ENCODE results near the gene EMP3. TPM values are rescaled to one million over a fixed set of nuclear protein-coding genes. Genes with fewer than 3 reads are reported as not detected.

Gene EMP3
- total and polyA plus RNA-seq, 2 of the 13 experiments (the other 11 are each of a cell fraction or from before 2014, with no cell fraction given): 2.2 to 7.8 TPM

- no peak for TF ChIP-seq ZNF253 (CRISPR knock-in tag; IDR thresholded peaks at IDR 0.05; ENCODE audit: borderline replicate concordance)
- TF ChIP-seq CERS6 (CRISPR knock-in tag; IDR thresholded peaks at IDR 0.05): no peak
- no peak for TF ChIP-seq MAX (IDR thresholded peaks at IDR 0.05)
- peak; percentile 71 for TF ChIP-seq TFDP2 (CRISPR knock-in tag; IDR thresholded peaks at IDR 0.05)
- no peak for TF ChIP-seq ARHGAP35 (CRISPR knock-in tag; IDR thresholded peaks at IDR 0.05; ENCODE audit: borderline replicate concordance)
- TF ChIP-seq ZNF883 (CRISPR knock-in tag; IDR thresholded peaks at IDR 0.05; ENCODE audit: not compliant biosample characterization): no peak
- 0 out of 2 replicates have a peak, but pooled peaks have one; percentile 16 for TF ChIP-seq ZNF598 (CRISPR knock-in tag; IDR thresholded peaks at IDR 0.05; ENCODE audit: borderline replicate concordance)
- TF ChIP-seq HHEX (CRISPR knock-in tag; IDR thresholded peaks at IDR 0.05): no peak
- TF ChIP-seq SAFB2 (CRISPR knock-in tag; IDR thresholded peaks at IDR 0.05; ENCODE audit: borderline replicate concordance, low read depth): no peak
- no peak; the same call in 1 of the 2 replicates for TF ChIP-seq POGK (CRISPR knock-in tag; conservative IDR thresholded peaks at IDR 0.05)
- TF ChIP-seq CREB1 (IDR thresholded peaks at IDR 0.05): no peak
- no peak for TF ChIP-seq CREB1 (CRISPR knock-in tag; IDR thresholded peaks at IDR 0.05)
- no peak for TF ChIP-seq ARNT (IDR thresholded peaks at IDR 0.05)
- TF ChIP-seq ZNF597 (CRISPR knock-in tag; IDR thresholded peaks at IDR 0.05): no peak
- TF ChIP-seq PCBP2 (optimal IDR thresholded peaks at IDR 0.05; ENCODE audit: low read depth, low read length, poor library complexity, severe bottlenecking): no peak
- no peak; the same call in 1 of the 2 replicates for TF ChIP-seq HNF1B (CRISPR knock-in tag; IDR thresholded peaks at IDR 0.05)
- TF ChIP-seq ZBTB37 (CRISPR knock-in tag; IDR thresholded peaks at IDR 0.05): no peak
- TF ChIP-seq ZNF33A (CRISPR knock-in tag; IDR thresholded peaks at IDR 0.05; ENCODE audit: borderline replicate concordance): no peak
- TF ChIP-seq MED8 (CRISPR knock-in tag; IDR thresholded peaks at IDR 0.05; ENCODE audit: insufficient replicate concordance): no peak
These were observed 37.6 kb downstream of the EMP3 start (continued) for GRCh38 chr19:48362716-48363499.
